NCI-H446 treated with DMSO at 0.1 percent for 48 hours (cell line): ENCODE data around the gene SLC26A1.

ENCODE experiments used
- DNase-seq: peaks from one replicate; lab custom pipeline; 2025; lab: John Stamatoyannopoulos, UW

SLC26A1 gene

GRCh38 chr4:993111-994029 is at the start of gene SLC26A1:
TSS of gene SLC26A1 (minus strand) at chr4:993404. CDS start at chr4:991703, 1,701 bp downstream.
- no peak for DNase-seq

GRCh38 chr4:1042352-1043055 is 49.3 kb upstream of the SLC26A1 start:
- DNase-seq = no peak

- DNase-seq = no peak
Observed at GRCh38 chr4:1041936-1042330, 48.7 kb upstream of the SLC26A1 start.

GRCh38 chr4:1041147-1041935 is 48.1 kb upstream of the SLC26A1 start:
- no peak for DNase-seq

GRCh38 chr4:1040344-1041146 is 47.3 kb upstream of the SLC26A1 start:
- no peak for DNase-seq

- DNase-seq = no peak
Observed at GRCh38 chr4:1039493-1040343, 46.5 kb upstream of the SLC26A1 start.

- DNase-seq = no peak
Observed at GRCh38 chr4:1038948-1039492, 45.8 kb upstream of the SLC26A1 start.

- no peak for DNase-seq
Observed at GRCh38 chr4:1036976-1037810, 44.0 kb upstream of the SLC26A1 start.

GRCh38 chr4:1036095-1036494 is 42.9 kb upstream of the SLC26A1 start:
- DNase-seq = no peak

- no peak for DNase-seq
Observed at GRCh38 chr4:1035510-1035909, 42.3 kb upstream of the SLC26A1 start.

- DNase-seq = no peak
Observed at GRCh38 chr4:1033840-1034551, 40.8 kb upstream of the SLC26A1 start.

- no peak for DNase-seq
Observed at GRCh38 chr4:1032861-1033260, 39.7 kb upstream of the SLC26A1 start.

GRCh38 chr4:1031956-1032795 is 39.0 kb upstream of the SLC26A1 start:
- no peak for DNase-seq

- no peak for DNase-seq
Observed at GRCh38 chr4:1031346-1031745, 38.1 kb upstream of the SLC26A1 start.

GRCh38 chr4:1030559-1030958 is 37.4 kb upstream of the SLC26A1 start:
- no peak for DNase-seq

- DNase-seq = no peak
Observed at GRCh38 chr4:1030031-1030430, 36.8 kb upstream of the SLC26A1 start.

GRCh38 chr4:1029529-1029928 is 36.3 kb upstream of the SLC26A1 start:
- DNase-seq = no peak
